ENCODE measurements around the gene ZEB1. TPM values are rescaled to one million over a fixed set of nuclear protein-coding genes. Genes with fewer than 3 reads are reported as not detected.
A peak's percentile ranks its signal among the peaks of the same experiment; 100 is the strongest.
"Not testable (repeated sequence)": the region's sequence is repeated elsewhere in the genome, so short reads cannot be mapped to it uniquely, and the experiment has no call there.

Gene ZEB1
- total RNA-seq, 2 experiments from 2014 or later = 48.9 to 57.0 TPM

DNA sequence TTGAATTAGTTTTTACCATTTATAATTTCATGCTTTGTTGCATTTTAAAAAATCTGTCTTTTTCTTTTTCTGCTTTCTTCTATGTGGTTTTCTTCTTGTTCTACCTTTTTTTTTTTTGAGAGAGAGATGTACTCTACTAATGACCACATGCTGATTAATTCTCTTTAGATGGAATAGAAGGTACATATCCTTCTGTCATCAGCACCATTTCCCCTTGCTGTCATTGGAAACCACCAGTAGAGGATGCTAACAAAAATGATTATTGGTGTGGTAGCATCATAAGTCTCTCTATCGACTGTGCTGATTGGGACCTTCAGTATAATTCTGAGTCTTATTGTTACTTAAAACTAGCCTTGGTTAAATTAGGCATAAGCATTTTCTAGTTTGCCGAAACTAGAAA is 3.6 kb downstream of the ZEB1 start:
- Mint-ChIP-seq H3K36me3 (peaks cover 6% of the 10 kb centered on the region), H3K27me3 (no peaks in the 10 kb centered on the region), H3K27ac (no peak overlapping the region), H3K9me3 (ENCODE audit: low read depth) (no peaks in the 10 kb centered on the region), H3K4me3 (peak overlapping the region; percentile 13), H3K4me1 (peaks cover 30% of the 10 kb centered on the region)
- ATAC-seq (no peak), DNase-seq (no peak)
- CTCF ChIA-PET = no interaction called here

DNA sequence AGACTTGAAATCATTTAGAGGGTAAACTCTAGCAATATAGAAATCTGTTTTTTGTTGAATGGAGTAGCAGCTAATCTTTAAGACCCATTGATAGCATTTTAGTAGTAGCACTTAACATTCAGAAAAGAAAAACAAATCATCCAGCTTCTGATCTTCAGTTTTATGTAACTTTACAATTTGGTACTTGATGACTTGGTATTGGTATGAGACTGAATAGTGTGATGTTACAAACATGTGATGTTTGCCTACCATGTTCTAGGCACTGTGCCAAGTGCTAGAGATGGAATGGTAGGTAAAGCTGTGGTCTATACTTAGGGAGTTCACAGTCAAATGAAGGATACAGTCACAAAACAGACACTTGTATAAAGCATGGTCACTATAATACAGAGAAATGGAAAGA is 21.3 kb downstream of the ZEB1 start:
- Mint-ChIP-seq H3K4me1 (peaks cover 15% of the 10 kb centered on the region), H3K36me3 (peaks cover 7% of the 10 kb centered on the region), H3K9me3 (ENCODE audit: low read depth) (no peaks in the 10 kb centered on the region), H3K27me3 (no peaks in the 10 kb centered on the region), H3K27ac (no peak overlapping the region), H3K4me3 (no peak overlapping the region)
- CTCF ChIA-PET = interaction anchor here (1.6 kb wide), 1 partner anchor 13 kb away, joined by 4 read pairs; no protein-coding TSS in a partner anchor
- DNase-seq (no peak), ATAC-seq (no peak)

- Mint-ChIP-seq H3K9me3 (ENCODE audit: low read depth) (no peaks in the 10 kb centered on the region), H3K27me3 (no peaks in the 10 kb centered on the region), H3K36me3 (peaks cover 7% of the 10 kb centered on the region), H3K4me1 (peaks cover 17% of the 10 kb centered on the region), H3K27ac (no peak overlapping the region), H3K4me3 (no peak overlapping the region)
- ATAC-seq (no peak), DNase-seq (no peak)
- CTCF ChIA-PET = no interaction called here
Measured at GRCh38 chr10:31341552-31341951, 22.5 kb downstream of the ZEB1 start.

GRCh38 chr10:31343009-31343408 is 24.0 kb downstream of the ZEB1 start:
- ATAC-seq (peak; percentile 58), DNase-seq (no peak)
- Mint-ChIP-seq H3K27me3 (no peaks in the 10 kb centered on the region), H3K9me3 (ENCODE audit: low read depth) (no peaks in the 10 kb centered on the region), H3K36me3 (peaks cover 6% of the 10 kb centered on the region), H3K4me1 (peaks cover 29% of the 10 kb centered on the region), H3K4me3 (peak overlapping the region; percentile 32), H3K27ac (peak overlapping the region; percentile 59)
- CTCF ChIA-PET = interaction anchor here (0.7 to 0.9 kb wide), 2 partner anchors 21 to 617 kb away, joined by 3 read pairs; no protein-coding TSS in a partner anchor

GRCh38 chr10:31343551-31343950 is 24.5 kb downstream of the ZEB1 start:
- no peaks in the 10 kb centered on the region for H3K27me3 Mint-ChIP-seq

DNA sequence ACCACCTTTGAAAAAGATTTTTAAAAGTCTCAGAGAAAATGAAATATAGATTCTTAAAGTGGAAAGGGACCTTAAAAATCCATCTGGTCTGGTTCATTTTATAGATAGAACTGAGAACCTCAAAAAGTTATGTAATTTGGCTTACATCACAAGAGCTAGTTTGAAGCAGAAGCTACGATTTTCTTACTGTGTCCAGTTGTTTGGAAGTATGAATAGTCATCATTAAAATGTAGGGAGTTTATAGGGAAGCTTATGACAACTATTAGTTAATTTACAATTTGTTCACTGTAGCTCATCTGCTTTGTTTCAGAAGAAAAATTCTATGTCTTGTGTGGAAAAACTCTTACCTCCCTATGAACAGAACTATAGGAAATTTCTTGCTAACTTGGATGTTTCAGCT is 26.9 kb downstream of the ZEB1 start:
- CTCF ChIA-PET = no interaction called here
- no peak for ATAC-seq
- no peaks in the 10 kb centered on the region for H3K9me3 Mint-ChIP-seq (ENCODE audit: low read depth)
- H3K27me3 Mint-ChIP-seq = no peaks in the 10 kb centered on the region
- no peak overlapping the region for H3K4me3 Mint-ChIP-seq
- H3K27ac Mint-ChIP-seq = no peak overlapping the region
- H3K4me1 Mint-ChIP-seq = peaks cover 42% of the 10 kb centered on the region
- peaks cover 2% of the 10 kb centered on the region for H3K36me3 Mint-ChIP-seq
- DNase-seq = no peak

More at GRCh38 chr10:31343551-31343950, 24.5 kb downstream of the ZEB1 start:
- Mint-ChIP-seq H3K27ac (peak overlapping the region; percentile 37), H3K9me3 (ENCODE audit: low read depth) (no peaks in the 10 kb centered on the region), H3K4me3 (no peak overlapping the region), H3K36me3 (peaks cover 4% of the 10 kb centered on the region), H3K4me1 (peaks cover 30% of the 10 kb centered on the region)
- CTCF ChIA-PET = interaction anchor here (0.7 to 0.9 kb wide), 2 partner anchors 22 to 617 kb away, joined by 3 read pairs; no protein-coding TSS in a partner anchor
- DNase-seq = no peak
- ATAC-seq = no peak

GRCh38 chr10:31346953-31347352 is 27.9 kb downstream of the ZEB1 start:
- H3K27me3 Mint-ChIP-seq = no peaks in the 10 kb centered on the region
- H3K9me3 Mint-ChIP-seq (ENCODE audit: low read depth) = no peaks in the 10 kb centered on the region
- CTCF ChIA-PET = no interaction called here
- ATAC-seq (no peak), DNase-seq (no peak)
- H3K27ac Mint-ChIP-seq = no peak overlapping the region
- peaks cover 42% of the 10 kb centered on the region for H3K4me1 Mint-ChIP-seq
- H3K36me3 Mint-ChIP-seq = peaks cover 2% of the 10 kb centered on the region
- H3K4me3 Mint-ChIP-seq = no peak overlapping the region

GRCh38 chr10:31347705-31348104 is 28.7 kb downstream of the ZEB1 start:
- peaks cover 48% of the 10 kb centered on the region for H3K4me1 Mint-ChIP-seq
- CTCF ChIA-PET = no interaction called here

DNA sequence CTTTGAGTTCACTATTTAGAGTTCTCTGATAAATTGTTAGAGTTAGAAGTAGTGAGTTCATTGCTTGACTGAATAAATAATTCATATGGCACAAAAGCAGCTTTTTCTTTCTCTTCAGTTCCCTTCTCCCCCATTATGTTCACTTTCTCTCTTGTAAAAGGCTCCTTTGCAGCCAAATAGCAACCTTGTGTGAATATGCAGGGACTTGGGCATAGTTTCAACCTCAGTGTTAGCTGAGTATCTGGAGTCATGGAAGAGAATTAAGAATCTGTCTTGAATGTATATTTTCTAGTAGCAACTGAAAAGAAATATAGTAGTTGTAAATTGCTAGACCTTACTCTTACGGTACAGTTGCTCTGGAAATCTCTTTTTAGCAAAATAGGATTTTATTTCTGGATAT is 31.9 kb downstream of the ZEB1 start:
- Mint-ChIP-seq H3K4me3 (no peak overlapping the region), H3K36me3 (peaks cover 4% of the 10 kb centered on the region), H3K4me1 (peaks cover 45% of the 10 kb centered on the region), H3K27me3 (no peaks in the 10 kb centered on the region), H3K27ac (no peak overlapping the region), H3K9me3 (ENCODE audit: low read depth) (no peaks in the 10 kb centered on the region)
- DNase-seq (no peak), ATAC-seq (no peak)
- CTCF ChIA-PET = interaction anchor here (0.6 kb wide), 1 partner anchor 24 kb away, joined by 5 read pairs; no protein-coding TSS in a partner anchor

More at GRCh38 chr10:31347705-31348104, 28.7 kb downstream of the ZEB1 start:
- Mint-ChIP-seq H3K4me3 (peak overlapping the region; percentile 36), H3K27me3 (no peaks in the 10 kb centered on the region), H3K36me3 (peaks cover 2% of the 10 kb centered on the region), H3K9me3 (ENCODE audit: low read depth) (no peaks in the 10 kb centered on the region), H3K27ac (peak overlapping the region; percentile 21)
- no peak for DNase-seq
- no peak for ATAC-seq

DNA sequence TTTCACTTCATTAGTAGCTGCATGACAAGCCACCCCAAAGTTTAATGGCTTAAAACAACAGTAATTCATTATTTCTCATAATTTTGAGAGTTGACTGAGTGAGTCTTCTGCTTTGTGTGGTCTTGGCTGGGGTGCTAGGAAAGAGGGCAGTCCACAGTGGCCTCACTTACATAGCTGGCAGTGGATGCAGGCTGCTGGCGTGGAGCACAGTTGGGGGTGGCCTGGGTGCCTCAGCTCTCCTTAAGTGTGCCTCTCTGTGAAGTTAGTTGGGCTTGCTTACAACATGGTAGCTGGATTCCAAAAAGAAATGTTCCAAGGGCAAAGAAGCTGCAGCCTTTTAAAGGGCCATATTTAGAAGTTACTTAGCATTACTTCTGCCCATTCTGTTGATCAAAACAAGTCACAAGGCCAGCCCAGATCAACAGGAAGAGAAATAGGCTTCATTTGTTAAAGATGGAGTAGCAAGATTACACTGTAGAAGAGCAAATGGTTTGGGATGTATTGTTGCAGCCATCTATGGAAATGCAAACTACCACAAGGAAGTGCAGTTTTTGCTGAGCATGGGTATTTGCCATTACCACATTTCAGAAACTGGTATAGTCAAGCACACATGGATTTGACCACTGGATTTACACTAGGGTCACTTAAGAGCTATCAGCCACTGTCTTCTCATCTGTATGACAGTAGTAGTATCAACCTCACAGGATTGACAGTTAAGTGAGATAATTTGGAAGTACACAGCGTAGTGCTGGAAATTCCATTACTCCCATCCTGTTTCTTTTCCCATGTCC is 33.6 kb downstream of the ZEB1 start:
- CTCF ChIA-PET = interaction anchor here (0.5 to 1.6 kb wide), 3 partner anchors 270 to 601 kb away, joined by 3 to 6 read pairs (median 4); no protein-coding TSS in a partner anchor
- H3K36me3 Mint-ChIP-seq = peaks cover 7% of the 10 kb centered on the region
- no peak overlapping the region for H3K4me3 Mint-ChIP-seq
- DNase-seq = no peak
- H3K4me1 Mint-ChIP-seq = peaks cover 35% of the 10 kb centered on the region
- H3K27me3 Mint-ChIP-seq = no peaks in the 10 kb centered on the region
- H3K27ac Mint-ChIP-seq = no peak overlapping the region
- no peaks in the 10 kb centered on the region for H3K9me3 Mint-ChIP-seq (ENCODE audit: low read depth)
- ATAC-seq = no peak

DNA sequence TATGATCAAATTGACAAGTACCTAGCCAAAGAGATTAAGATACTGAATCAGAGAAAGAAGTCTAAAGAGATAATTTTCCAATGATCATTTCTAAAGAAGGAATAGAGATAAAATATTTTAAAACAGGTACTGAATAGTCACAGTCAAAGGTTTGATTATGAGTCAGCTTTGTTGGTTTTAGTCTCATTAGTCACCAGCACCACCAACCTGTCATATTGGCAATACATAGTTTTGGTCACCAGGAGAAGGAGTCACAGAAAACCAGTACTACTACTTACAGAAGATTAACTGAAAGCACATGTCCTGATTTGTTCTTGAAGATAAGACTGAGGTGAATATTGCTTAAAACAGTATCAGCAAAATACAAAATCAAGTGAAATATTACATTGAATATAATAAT is 34.6 kb downstream of the ZEB1 start:
- Mint-ChIP-seq H3K9me3 (ENCODE audit: low read depth) (no peaks in the 10 kb centered on the region), H3K4me3 (no peak overlapping the region), H3K4me1 (peaks cover 31% of the 10 kb centered on the region), H3K27ac (peak overlapping the region; percentile 61), H3K36me3 (peaks cover 10% of the 10 kb centered on the region), H3K27me3 (no peaks in the 10 kb centered on the region)
- CTCF ChIA-PET = interaction anchor here (0.6 to 1.6 kb wide), 3 partner anchors 166 to 601 kb away, joined by 3 to 6 read pairs (median 4); no protein-coding TSS in a partner anchor
- ATAC-seq = peak; percentile 98
- DNase-seq = peak; percentile 55

- Mint-ChIP-seq H3K4me3 (no peak overlapping the region), H3K27me3 (no peaks in the 10 kb centered on the region), H3K4me1 (peaks cover 2% of the 10 kb centered on the region), H3K36me3 (peaks cover 32% of the 10 kb centered on the region), H3K9me3 (ENCODE audit: low read depth) (no peaks in the 10 kb centered on the region), H3K27ac (no peak overlapping the region)
- CTCF ChIA-PET = no interaction called here
- ATAC-seq (no peak), DNase-seq (no peak)
Measured at GRCh38 chr10:31358688-31359330, 39.8 kb downstream of the ZEB1 start.

DNA sequence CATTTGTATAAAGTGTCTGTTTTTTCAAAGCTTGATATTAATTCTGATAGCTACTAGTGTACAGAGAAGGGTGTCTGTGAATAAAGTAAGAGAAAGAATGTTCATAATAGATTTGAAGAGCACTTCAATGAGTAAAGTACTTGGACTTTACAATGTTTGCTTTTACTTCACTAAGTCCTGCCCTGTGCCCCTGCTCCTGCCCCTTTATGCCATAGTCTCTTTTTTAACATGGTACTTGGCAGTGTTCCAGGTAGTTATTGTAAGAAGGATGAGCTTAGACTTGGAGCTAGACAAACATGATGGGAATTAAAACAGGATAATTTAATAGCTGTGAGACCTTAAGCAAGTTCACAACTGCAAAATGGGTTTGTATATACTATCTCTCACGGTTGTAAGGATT is 41.0 kb downstream of the ZEB1 start:
- no peak for ATAC-seq
- no peaks in the 10 kb centered on the region for H3K9me3 Mint-ChIP-seq (ENCODE audit: low read depth)
- H3K4me3 Mint-ChIP-seq = no peak overlapping the region
- no peaks in the 10 kb centered on the region for H3K27me3 Mint-ChIP-seq
- CTCF ChIA-PET = no interaction called here
- H3K36me3 Mint-ChIP-seq = peaks cover 34% of the 10 kb centered on the region
- no peak overlapping the region for H3K27ac Mint-ChIP-seq
- DNase-seq = no peak
- no peaks in the 10 kb centered on the region for H3K4me1 Mint-ChIP-seq

GRCh38 chr10:31361475-31361874 is 42.5 kb downstream of the ZEB1 start:
- H3K9me3 Mint-ChIP-seq (ENCODE audit: low read depth); H3K27ac Mint-ChIP-seq; DNase-seq; H3K27me3 Mint-ChIP-seq; H3K4me3 Mint-ChIP-seq; CTCF ChIA-PET; ATAC-seq; H3K4me1 Mint-ChIP-seq: not testable (repeated sequence)
- H3K36me3 Mint-ChIP-seq = peaks cover 31% of the 10 kb centered on the region

Measured in activated CD8-positive, alpha-beta memory T cell treated with anti-CD3 and anti-CD28 coated beads, Interleukin-2, amount 10 ng/mL, durations not matched to agents 7 days and 5 days (primary cell).